ENCODE data around the gene CALHM4. TPM values are rescaled to one million over a fixed set of nuclear protein-coding genes. Genes with fewer than 3 reads are reported as not detected.

The CALHM4 gene
- total and polyA plus RNA-seq, 2 of the 8 experiments (the other 6 are each of a cell fraction or from before 2014, with no cell fraction given), result not detected

GRCh38 chr6:116580198-116580597 is 26.6 kb downstream of the CALHM4 start:
- Histone ChIP-seq H4K5ac (ENCODE audit: insufficient read length, low read depth, low read length) (no peak overlapping the region), H4K91ac (replicated peaks; ENCODE audit: insufficient read length, low read length) (no peak overlapping the region), H2AK5ac (ENCODE audit: low read depth, low read length) (no peak overlapping the region), H4K20me1 (replicated peaks in 1 of 2; ENCODE audit: control insufficient read depth in 1 of 2, insufficient read depth in 2 of 2, low read length in 2 of 2) (peaks cover 0 to 1% of the 10 kb centered on the region in 2 experiments), H3K79me1 (ENCODE audit: low read depth, low read length) (no peaks in the 10 kb centered on the region), H3K4ac (replicated peaks; ENCODE audit: insufficient read length, low read depth, low read length) (no peak overlapping the region), H2BK12ac (ENCODE audit: low read depth, low read length) (no peak overlapping the region), H2BK15ac (ENCODE audit: low read length) (no peak overlapping the region), H3K36me3 (ENCODE audit: control insufficient read depth in 2 of 4, insufficient read depth in 4 of 4, low read length in 3 of 4) (peaks cover 0 to 14% (median 0%) of the 10 kb centered on the region in 4 experiments; a peak in 3 of 8 replicates), H2BK5ac (ENCODE audit: low read depth, low read length) (no peak overlapping the region), H3K14ac (ENCODE audit: insufficient read length) (no peak overlapping the region), H2AFZ (ENCODE audit: low read length) (no peak overlapping the region), H3K4me3 (ENCODE audit: extremely low read depth in 1 of 4, insufficient read depth in 2 of 4, low read depth in 3 of 4, low read length in 4 of 4) (no peak overlapping the region), H3K23ac (ENCODE audit: insufficient read length) (no peak overlapping the region), H3K27ac (ENCODE audit: low read depth, low read length) (no peak overlapping the region), H4K8ac (ENCODE audit: extremely low read depth, insufficient read depth, low read length) (no peak overlapping the region), H3K9ac (replicated peaks in 1 of 4; ENCODE audit: extremely low read depth in 1 of 4, low read depth in 3 of 4, low read length in 3 of 4) (no peak overlapping the region), H3K4me2 (ENCODE audit: insufficient read depth in 1 of 2, low read depth in 2 of 2, low read length in 2 of 2) (no peak overlapping the region), H3K18ac (ENCODE audit: extremely low read depth, low read length) (no peak overlapping the region), H2BK20ac (ENCODE audit: low read length) (no peak overlapping the region), H3K4me1 (replicated peaks in 1 of 4; ENCODE audit: control insufficient read depth in 3 of 4, insufficient read depth in 4 of 4, low read length in 3 of 4) (no peaks in the 10 kb centered on the region), H2BK120ac (replicated peaks; ENCODE audit: low read depth, low read length) (no peak overlapping the region), H3K79me2 (ENCODE audit: control insufficient read depth in 1 of 2, insufficient read depth in 2 of 2, low read length in 2 of 2) (peaks cover 0 to 20% of the 10 kb centered on the region in 2 experiments; a peak in 2 of 4 replicates), H3K9me3 (ENCODE audit: insufficient read depth in 2 of 2, low read depth in 1 of 2, low read length in 1 of 2) (no peaks in the 10 kb centered on the region), H3K27me3 (replicated peaks in 1 of 4; ENCODE audit: control insufficient read depth in 3 of 4, extremely low read depth in 1 of 4, insufficient read depth in 3 of 4, low read length in 3 of 4) (peaks cover 0 to 1% (median 0%) of the 10 kb centered on the region in 4 experiments; a peak in 1 of 7 replicates), H3K56ac (replicated peaks; ENCODE audit: insufficient read length, low read depth, low read length) (no peak overlapping the region), H3K23me2 (ENCODE audit: low read depth, low read length) (no peaks in the 10 kb centered on the region)
- no peak for FAIRE-seq
- ChIA-PET CTCF (ENCODE audit: partially characterized antibody) (interaction anchor here (0.6 to 0.7 kb wide), 2 partner anchors 187 to 411 kb away, joined by 3 to 4 read pairs; no protein-coding TSS in a partner anchor), POLR2A (ENCODE audit: partially characterized antibody) (no interaction called here)
- WGBS, 2 experiments (ENCODE audit: extremely low coverage in 1 of 2, insufficient coverage in 1 of 2, insufficient read length in 1 of 2, insufficient replicate concordance in 2 of 2, low coverage in 1 of 2, low lambda C conversion rate in 2 of 2, missing lambda C conversion rate in 1 of 2), result 93% methylated on average over 2 of the region's 2 CpGs; no CpG with 5 or more reads in 1 of the 2 experiments
- no peak for DNase-seq (ENCODE audit: low read depth in 1 of 2, low spot score in 2 of 2)
- no peak for TF ChIP-seq EP300 (IDR thresholded peaks at IDR 0.05; ENCODE audit: borderline replicate concordance in 1 of 2, low read depth in 2 of 2, low read length in 2 of 2)
- TF ChIP-seq KDM5A (IDR thresholded peaks at IDR 0.05; ENCODE audit: low read length), result no peak
- TF ChIP-seq SIX5 (IDR thresholded peaks at IDR 0.05; ENCODE audit: low read depth, low read length), result no peak
- no peak for TF ChIP-seq CREB1 (IDR thresholded peaks at IDR 0.05)
- TF ChIP-seq BCL11A (IDR thresholded peaks at IDR 0.05; ENCODE audit: low read depth in 2 of 2, low read length in 2 of 2), result no peak
